ENCODE measurements around the gene AKR1E2. TPM values are rescaled to one million over a fixed set of nuclear protein-coding genes. Genes with fewer than 3 reads are reported as not detected.

AKR1E2 gene
- total and polyA plus RNA-seq, 2 of the 8 experiments (the other 6 are each of a cell fraction or from before 2014, with no cell fraction given): 2.6 to 3.5 TPM

DNA sequence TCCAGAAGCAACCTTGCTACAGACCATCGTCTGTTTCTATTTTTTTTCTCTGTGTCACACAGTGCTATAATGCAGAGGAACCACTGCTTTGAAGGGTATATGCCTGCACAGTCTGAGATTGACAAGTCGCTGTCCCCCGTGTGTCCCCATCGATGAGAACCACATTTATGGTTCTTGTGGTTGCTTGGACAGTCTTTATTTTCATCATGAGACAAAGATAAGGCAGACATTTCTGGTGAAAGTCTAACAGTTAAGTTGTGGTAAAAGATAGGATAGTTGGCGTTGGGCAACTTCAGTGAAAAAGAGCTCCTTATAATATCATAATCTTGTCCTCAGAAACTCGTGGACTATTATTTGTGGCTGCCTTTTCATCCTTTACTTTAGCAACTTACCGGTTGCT, 6.3 kb upstream of the AKR1E2 start:
- Histone ChIP-seq H3K79me1 (ENCODE audit: low read depth, low read length) (no peaks in the 10 kb centered on the region), H3K18ac (ENCODE audit: extremely low read depth, low read length) (no peak overlapping the region), H2BK15ac (ENCODE audit: low read length) (no peak overlapping the region), H4K91ac (replicated peaks; ENCODE audit: insufficient read length, low read length) (no peak overlapping the region), H3K23ac (ENCODE audit: insufficient read length) (no peak overlapping the region), H2AK5ac (ENCODE audit: low read depth, low read length) (no peak overlapping the region), H3K4me3 (ENCODE audit: extremely low read depth in 1 of 4, insufficient read depth in 2 of 4, low read depth in 3 of 4, low read length in 4 of 4) (no peak overlapping the region), H2BK120ac (replicated peaks; ENCODE audit: low read depth, low read length) (no peak overlapping the region), H3K56ac (replicated peaks; ENCODE audit: insufficient read length, low read depth, low read length) (no peak overlapping the region), H2BK5ac (ENCODE audit: low read depth, low read length) (no peak overlapping the region), H4K20me1 (replicated peaks in 1 of 2; ENCODE audit: control insufficient read depth in 1 of 2, insufficient read depth in 2 of 2, low read length in 2 of 2) (no peaks in the 10 kb centered on the region), H3K27ac (ENCODE audit: low read depth, low read length) (no peak overlapping the region), H2AFZ (ENCODE audit: low read length) (no peak overlapping the region), H3K4ac (replicated peaks; ENCODE audit: insufficient read length, low read depth, low read length) (no peak overlapping the region), H3K14ac (ENCODE audit: insufficient read length) (no peak overlapping the region), H2BK20ac (ENCODE audit: low read length) (no peak overlapping the region), H3K4me1 (replicated peaks in 1 of 4; ENCODE audit: control insufficient read depth in 3 of 4, insufficient read depth in 4 of 4, low read length in 3 of 4) (no peaks in the 10 kb centered on the region), H3K79me2 (ENCODE audit: control insufficient read depth in 1 of 2, insufficient read depth in 2 of 2, low read length in 2 of 2) (no peaks in the 10 kb centered on the region), H3K36me3 (ENCODE audit: control insufficient read depth in 2 of 4, insufficient read depth in 4 of 4, low read length in 3 of 4) (no peaks in the 10 kb centered on the region), H3K23me2 (ENCODE audit: low read depth, low read length) (no peaks in the 10 kb centered on the region), H4K5ac (ENCODE audit: insufficient read length, low read depth, low read length) (no peak overlapping the region), H3K9me3 (ENCODE audit: insufficient read depth in 2 of 2, low read depth in 1 of 2, low read length in 1 of 2) (peaks cover 3 to 7% of the 10 kb centered on the region in 2 experiments; a peak in 2 of 4 replicates), H3K9ac (replicated peaks in 1 of 4; ENCODE audit: extremely low read depth in 1 of 4, low read depth in 3 of 4, low read length in 3 of 4) (no peak overlapping the region), H3K27me3 (replicated peaks in 1 of 4; ENCODE audit: control insufficient read depth in 3 of 4, extremely low read depth in 1 of 4, insufficient read depth in 3 of 4, low read length in 3 of 4) (peaks cover 0 to under 1% (median 0%) of the 10 kb centered on the region in 4 experiments; a peak in 1 of 7 replicates), H4K8ac (ENCODE audit: extremely low read depth, insufficient read depth, low read length) (no peak overlapping the region), H2BK12ac (ENCODE audit: low read depth, low read length) (no peak overlapping the region), H3K4me2 (ENCODE audit: insufficient read depth in 1 of 2, low read depth in 2 of 2, low read length in 2 of 2) (no peak overlapping the region)
- ChIA-PET CTCF (ENCODE audit: partially characterized antibody) (interaction anchor here (0.7 to 1.5 kb wide), 3 partner anchors 30 to 329 kb away, joined by 3 to 5 read pairs (median 4); no protein-coding TSS in a partner anchor), POLR2A (ENCODE audit: partially characterized antibody) (no interaction called here)
- WGBS, 2 experiments (ENCODE audit: extremely low coverage in 1 of 2, insufficient coverage in 1 of 2, insufficient read length in 1 of 2, insufficient replicate concordance in 2 of 2, low coverage in 1 of 2, low lambda C conversion rate in 2 of 2, missing lambda C conversion rate in 1 of 2): 93% methylated on average over 7 of the region's 7 CpGs; no CpG with 5 or more reads in 1 of the 2 experiments
- DNase-seq (ENCODE audit: low read depth in 1 of 2, low spot score in 2 of 2) (no peak), FAIRE-seq (no peak)
- no peak for TF ChIP-seq HDAC6 (IDR thresholded peaks at IDR 0.05; ENCODE audit: low read depth, low read length)
- no peak for TF ChIP-seq CTBP2 (IDR thresholded peaks at IDR 0.05; ENCODE audit: borderline replicate concordance, insufficient read depth, insufficient read length, low read length)
- TF ChIP-seq KDM1A (IDR thresholded peaks at IDR 0.05; ENCODE audit: borderline replicate concordance, low read length): no peak
- no peak for TF ChIP-seq EGR1 (IDR thresholded peaks at IDR 0.05; ENCODE audit: borderline replicate concordance, low read depth, low read length)
- no peak for TF ChIP-seq CHD1 (IDR thresholded peaks at IDR 0.05; ENCODE audit: low read depth, low read length)
- no peak for TF ChIP-seq SRF (IDR thresholded peaks at IDR 0.05; ENCODE audit: low read depth, low read length)
- TF ChIP-seq POLR2A (IDR thresholded peaks at IDR 0.05; ENCODE audit: control extremely low read depth in 1 of 2, low read depth in 2 of 2, low read length in 2 of 2): no peak
- TF ChIP-seq CHD2 (IDR thresholded peaks at IDR 0.05; ENCODE audit: low read length): no peak
- no peak for TF ChIP-seq BRCA1 (IDR thresholded peaks at IDR 0.05; ENCODE audit: low read depth, low read length)
